NCI-H2029 (cell line): ENCODE data around the gene HHAT.
A peak's percentile ranks its signal among the peaks of the same experiment; 100 is the strongest.

Source experiments
- DNase-seq: peaks from one replicate; lab custom pipeline; 2025; lab: John Stamatoyannopoulos, UW

The HHAT gene

GRCh38 chr1:210328746-210329503, at the start of gene HHAT:
Gene HHAT (plus strand): TSS chr1:210328902. CDS start chr1:210348976, 20,074 bp downstream.
- peak; percentile 46 for DNase-seq

- no peak for DNase-seq
Observed at GRCh38 chr1:210280221-210280620, 48.5 kb upstream of the HHAT start.

GRCh38 chr1:210288116-210288515, 40.6 kb upstream of the HHAT start:
- DNase-seq, result peak; percentile 1

GRCh38 chr1:210289248-210289647, 39.5 kb upstream of the HHAT start:
- no peak for DNase-seq

- no peak for DNase-seq
Observed at GRCh38 chr1:210291081-210291764, 37.5 kb upstream of the HHAT start.

- DNase-seq, result no peak
Observed at GRCh38 chr1:210291786-210292230, 36.9 kb upstream of the HHAT start.

GRCh38 chr1:210292231-210292871, 36.4 kb upstream of the HHAT start:
- DNase-seq, result peak; percentile 50

GRCh38 chr1:210293171-210293607, 35.5 kb upstream of the HHAT start:
- DNase-seq, result no peak

- peak; percentile 27 for DNase-seq
Observed at GRCh38 chr1:210294999-210295745, 33.5 kb upstream of the HHAT start.

- DNase-seq, result no peak
Observed at GRCh38 chr1:210296682-210297081, 32.0 kb upstream of the HHAT start.

GRCh38 chr1:210298296-210298695, 30.4 kb upstream of the HHAT start:
- no peak for DNase-seq

GRCh38 chr1:210298936-210299335, 29.8 kb upstream of the HHAT start:
- no peak for DNase-seq

- no peak for DNase-seq
Observed at GRCh38 chr1:210299501-210299900, 29.2 kb upstream of the HHAT start.

GRCh38 chr1:210300923-210301614, 27.6 kb upstream of the HHAT start:
- DNase-seq, result no peak

GRCh38 chr1:210301615-210302000, 27.1 kb upstream of the HHAT start:
- no peak for DNase-seq

GRCh38 chr1:210302501-210302900, 26.2 kb upstream of the HHAT start:
- DNase-seq, result no peak

GRCh38 chr1:210303391-210303790, 25.3 kb upstream of the HHAT start:
- DNase-seq, result no peak

- DNase-seq, result no peak
Observed at GRCh38 chr1:210310562-210311153, 18.0 kb upstream of the HHAT start.

GRCh38 chr1:210311726-210312493, 16.8 kb upstream of the HHAT start:
- DNase-seq, result no peak

GRCh38 chr1:210313046-210313595, 15.6 kb upstream of the HHAT start:
- DNase-seq, result no peak
